Ovary (tissue), 9 donors: ENCODE data around the gene RNMT. TPM values are rescaled to one million over a fixed set of nuclear protein-coding genes. Genes with fewer than 3 reads are reported as not detected.

Source experiments
- DNase-seq, 5 donors: peaks; one replicate each; pipeline ENCODE4 v3.0.0-alpha.2; 2019 to 2020
- H3K27ac ChIP-seq, 2 donors: fragments of 200-600 bp; one replicate each; pipeline versions ENCODE4 v1.5.1 to v1.8.0; 2019 to 2022
- H3K27me3 ChIP-seq: fragments of 200-600 bp; one replicate; pipeline ENCODE4 v1.8.0; 2022
- H3K36me3 ChIP-seq: fragments of 200-600 bp; sonication (generic); one replicate; pipeline ENCODE4 v1.5.1; 2019
- H3K4me1 ChIP-seq: one replicate; pipeline ENCODE4 v1.8.1; 2013; ENCODE audit warnings: mild to moderate bottlenecking, moderate library complexity; ENCODE audit not compliant: insufficient read depth
- H3K4me3 ChIP-seq: fragments of 200-600 bp; sonication (generic); one replicate; pipeline ENCODE4 v1.5.1; 2017
- H3K9me3 ChIP-seq, 2 donors: fragments of 200-600 bp in 1 of 2; sonication (generic) in 1 of 2; one replicate each; pipeline versions ENCODE4 v1.5.1 to v1.8.1; 2013 to 2019; ENCODE audit warnings: mild to moderate bottlenecking in 1 of 2, moderate library complexity in 1 of 2
- EP300 ChIP-seq: sonication (generic); formaldehyde crosslinking; IDR thresholded peaks from one replicate; pipeline ENCODE4 v1.6.1; 2017; ENCODE audit warnings: antibody characterized with exemption
- POLR2A ChIP-seq: fragments of 450-650 bp; IDR thresholded peaks from one replicate; pipeline ENCODE4 v1.6.1; 2017; ENCODE audit warnings: antibody characterized with exemption, mild to moderate bottlenecking, moderate library complexity
- WGBS, 3 donors: extraction: QIAGEN DNeasy Blood & Tissue Kit in 1 of 3; methylation state at CpG; one replicate each; pipeline versions ENCODE4 v1.1.5 to v1.1.7; 2013 to 2017; 5-methylcytosine and 5-hydroxymethylcytosine counted together
- intact Hi-C, 4 donors: fragments of 100-400 bp; cut with DNase I; formaldehyde crosslinking; loops; one replicate each; pipeline versions ENCODE4 v1.11.0 to v1.15.1; 2022 to 2023
- polyA plus RNA-seq, 2 donors: library from polyadenylated mRNA; stranded (reverse); fragments of 200-250 nt in 1 of 2; fragments of 350-450 nt in 1 of 2; fragmentation: Illumina TruSeq in 1 of 2; extraction: RNeasy Lipid Tissue Mini Kit (QIAGEN cat#74804) in 1 of 2; gene quantifications; one replicate each; pipeline ENCODE4 v1.2.3, GENCODE V29; 2013 to 2014
- total RNA-seq, 7 donors: library from RNA; depleted of rRNA in 2 of 7; stranded (reverse); fragments of >200 nt in 2 of 7; fragmentation: NEBNext Ultra II Directional in 3 of 7; extraction: Animal tissue kit (Norgen Biotek cat#: 25700) in 3 of 7; gene quantifications; one replicate each; pipeline versions ENCODE4 v1.1.0 to v1.2.4, GENCODE V29; 2016 to 2023
- TF ChIP-seq, protein P1 (sequence below), 3 donors: fragments of 450-650 bp in 2 of 3; fragments of 200-600 bp in 1 of 3; IDR thresholded peaks; one replicate each; pipeline versions ENCODE4 v1.5.1 to v1.8.0; 2016 to 2022; ENCODE audit warnings: antibody characterized with exemption in 3 of 3, mild to moderate bottlenecking in 1 of 3
- donor health status: DM: no; HTN: no; CAD: no; lungs with moderate emphysema.
- donor health status: DM: no; HTN: no; CAD: no.
- donor health status: Bipolar disorder and iron deficiency.
- donor health status: DM: yes; HTN: yes; CAD: no.
- donor health status: DM: no; HTN: no; CAD: no.
- donor health status: DM: yes; HTN: yes; CAD: no.

RNMT gene
- total and polyA plus RNA-seq, 9 donors, result 11.1 to 38.3 (median 28.8) TPM

DNA sequence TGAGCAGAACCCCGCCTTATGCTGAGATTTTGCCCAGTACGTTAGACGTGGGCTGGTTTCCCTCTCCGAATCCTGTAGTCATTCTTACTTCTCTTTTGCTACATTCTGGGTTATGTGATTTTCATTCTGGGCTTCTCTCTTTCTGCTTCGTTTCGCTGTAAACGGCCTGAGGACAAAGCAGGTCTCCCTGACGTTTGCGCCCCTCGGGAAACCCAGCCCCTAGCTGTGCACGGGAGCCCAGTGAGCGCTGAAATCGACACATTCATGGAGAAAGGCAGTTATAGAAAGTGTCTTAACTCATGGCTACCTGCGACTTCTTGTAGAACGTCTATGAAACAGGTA lies 74.8 kb downstream of the RNMT start:
- intact Hi-C loops, result no loop called here
- H3K27me3 ChIP-seq, result no peaks in the 10 kb centered on the region
- no peak overlapping the region for H3K27ac ChIP-seq
- H3K9me3 ChIP-seq, result no peaks in the 10 kb centered on the region
- peaks cover 2% of the 10 kb centered on the region for H3K4me1 ChIP-seq
- DNase-seq, result no peak
- TF ChIP-seq POLR2A (no peak), EP300 (no peak)
- TF ChIP-seq, protein P1, sequence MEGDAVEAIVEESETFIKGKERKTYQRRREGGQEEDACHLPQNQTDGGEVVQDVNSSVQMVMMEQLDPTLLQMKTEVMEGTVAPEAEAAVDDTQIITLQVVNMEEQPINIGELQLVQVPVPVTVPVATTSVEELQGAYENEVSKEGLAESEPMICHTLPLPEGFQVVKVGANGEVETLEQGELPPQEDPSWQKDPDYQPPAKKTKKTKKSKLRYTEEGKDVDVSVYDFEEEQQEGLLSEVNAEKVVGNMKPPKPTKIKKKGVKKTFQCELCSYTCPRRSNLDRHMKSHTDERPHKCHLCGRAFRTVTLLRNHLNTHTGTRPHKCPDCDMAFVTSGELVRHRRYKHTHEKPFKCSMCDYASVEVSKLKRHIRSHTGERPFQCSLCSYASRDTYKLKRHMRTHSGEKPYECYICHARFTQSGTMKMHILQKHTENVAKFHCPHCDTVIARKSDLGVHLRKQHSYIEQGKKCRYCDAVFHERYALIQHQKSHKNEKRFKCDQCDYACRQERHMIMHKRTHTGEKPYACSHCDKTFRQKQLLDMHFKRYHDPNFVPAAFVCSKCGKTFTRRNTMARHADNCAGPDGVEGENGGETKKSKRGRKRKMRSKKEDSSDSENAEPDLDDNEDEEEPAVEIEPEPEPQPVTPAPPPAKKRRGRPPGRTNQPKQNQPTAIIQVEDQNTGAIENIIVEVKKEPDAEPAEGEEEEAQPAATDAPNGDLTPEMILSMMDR (IDR thresholded peaks at IDR 0.05), result no peak
- H3K4me3 ChIP-seq, result peak overlapping the region; percentile 1
- WGBS, 3 donors, result 4 to 8% (median 6%) methylated on average over 15 of the region's 15 CpGs
- no peaks in the 10 kb centered on the region for H3K36me3 ChIP-seq

DNA sequence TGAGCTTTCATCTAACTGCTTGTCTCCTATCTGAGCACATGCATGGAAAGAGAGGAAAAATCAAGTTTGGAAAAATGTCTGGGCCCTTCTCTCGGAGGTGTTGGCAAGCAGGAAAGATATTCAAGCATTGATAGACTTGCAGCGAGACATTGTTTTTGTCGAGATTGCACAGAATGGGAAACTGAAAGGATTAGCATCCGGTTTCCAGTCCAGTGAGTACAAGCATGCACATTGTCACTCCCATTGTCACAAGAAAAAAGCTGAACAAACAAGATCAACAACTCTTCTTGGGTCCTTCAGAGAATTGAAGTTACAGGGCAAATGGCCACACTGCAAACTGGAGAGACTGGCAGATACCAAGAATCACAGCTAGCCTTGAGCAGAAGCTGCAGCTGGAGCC lies 77.8 kb downstream of the RNMT start:
- Histone ChIP-seq H3K36me3 (no peaks in the 10 kb centered on the region), H3K27ac (no peak overlapping the region), H3K9me3 (no peaks in the 10 kb centered on the region), H3K4me1 (peaks cover 2% of the 10 kb centered on the region), H3K4me3 (no peak overlapping the region), H3K27me3 (no peaks in the 10 kb centered on the region)
- 68 to 87% (median 72%) methylated on average over 4 of the region's 4 CpGs for WGBS, 3 donors
- intact Hi-C loops, result no loop called here
- TF ChIP-seq, protein P1 (IDR thresholded peaks at IDR 0.05), result no peak
- TF ChIP-seq POLR2A (no peak), EP300 (no peak)
- no peak for DNase-seq

DNA sequence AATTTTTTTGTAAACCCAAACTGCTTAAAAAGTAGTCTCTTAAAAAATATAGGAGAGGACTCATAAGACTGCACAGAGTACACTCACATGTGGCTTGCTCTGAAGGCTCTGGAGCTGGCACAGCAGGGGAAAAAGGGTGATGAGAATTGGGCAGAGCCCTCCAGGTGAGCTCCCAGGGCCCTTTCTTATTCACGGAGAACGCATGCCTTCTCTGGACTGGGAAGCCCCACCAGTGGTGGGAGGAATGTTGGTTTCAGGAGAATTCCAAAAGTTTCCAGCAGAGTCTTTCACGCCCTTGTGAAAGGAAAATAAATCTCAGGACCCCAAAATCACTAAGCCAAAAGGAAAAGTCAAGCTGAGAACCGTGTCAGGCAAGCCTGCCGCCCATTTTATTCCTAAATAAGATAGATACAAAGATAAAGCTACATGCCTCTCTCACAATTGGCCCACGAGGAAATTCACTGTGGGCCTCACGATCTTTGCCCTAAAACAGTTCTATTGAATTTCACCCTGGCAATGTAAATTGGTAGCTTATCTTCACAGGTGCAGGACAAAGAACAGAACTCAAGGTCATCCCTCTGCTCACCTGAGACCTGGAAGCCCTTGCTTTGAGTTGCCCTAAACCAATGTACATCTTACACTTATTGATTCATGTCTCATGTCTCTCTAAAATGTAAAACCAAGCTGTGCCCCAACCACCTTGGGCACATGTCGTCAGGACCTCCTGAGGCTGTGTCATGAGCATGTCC lies 82.0 kb downstream of the RNMT start:
- WGBS, 3 donors, result 40 to 47% (median 44%) methylated on average over 8 of the region's 8 CpGs
- intact Hi-C loops, result no loop called here

DNA sequence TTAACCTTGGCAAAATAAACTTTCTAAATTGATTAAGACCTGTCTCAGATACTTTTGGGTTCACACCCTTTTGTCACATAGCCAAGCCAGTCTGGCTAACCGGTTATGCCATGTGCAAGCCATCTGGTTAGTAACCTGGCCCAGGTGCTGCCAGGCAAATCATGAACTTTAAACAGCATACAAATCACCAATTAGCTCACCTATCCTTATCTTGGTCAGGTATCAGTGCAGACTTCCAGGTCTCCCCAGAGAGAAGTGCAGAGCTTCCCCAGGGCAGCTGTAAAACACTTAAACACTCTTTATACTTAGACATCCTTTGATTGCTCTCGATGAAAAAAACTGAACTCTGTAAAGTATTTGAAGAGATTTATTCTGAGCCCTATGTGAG lies 82.6 kb downstream of the RNMT start:
- no peak for DNase-seq
- 40 to 77% (median 69%) methylated on average over 2 of the region's 2 CpGs for WGBS, 3 donors
- intact Hi-C loops, result no loop called here
- Histone ChIP-seq H3K9me3 (no peaks in the 10 kb centered on the region), H3K36me3 (no peaks in the 10 kb centered on the region), H3K27me3 (no peaks in the 10 kb centered on the region), H3K4me1 (no peaks in the 10 kb centered on the region), H3K27ac (no peak overlapping the region), H3K4me3 (no peak overlapping the region)
- no peak for TF ChIP-seq POLR2A
- TF ChIP-seq, protein P1 (IDR thresholded peaks at IDR 0.05), result no peak
- TF ChIP-seq EP300, result no peak

More for the DNA sequence above, 82.0 kb downstream of the RNMT start:
- no peak for DNase-seq
- Histone ChIP-seq H3K27ac (no peak overlapping the region), H3K4me1 (no peaks in the 10 kb centered on the region), H3K9me3 (no peaks in the 10 kb centered on the region), H3K27me3 (no peaks in the 10 kb centered on the region), H3K36me3 (no peaks in the 10 kb centered on the region), H3K4me3 (no peak overlapping the region)
- TF ChIP-seq EP300, result no peak
- TF ChIP-seq, protein P1 (IDR thresholded peaks at IDR 0.05), result no peak
- TF ChIP-seq POLR2A, result no peak
